Measurements from ENCODE around the gene POGLUT3. TPM values are rescaled to one million over a fixed set of nuclear protein-coding genes. Genes with fewer than 3 reads are reported as not detected.

The POGLUT3 gene
- total RNA-seq, 8 experiments from 2014 or later, result 1.6 to 26.1 (median 8.9) TPM

- WGBS, 10 experiments, result 65 to 100% (median 89%) methylated on average over 1 to 2 of the region's 2 CpGs
- H3K4me3 ChIP-seq, result no peak overlapping the region
- in situ Hi-C loops (cut with MboI; ENCODE audit: low pct_unique_long_range_greater_than_20kb in 2 of 9, low sequenced_read_pairs in 9 of 9, unreplicated experiment in 9 of 9), result no loop called here
- no peak for ATAC-seq (replicated peaks in 6 of 8)
- H3K27ac ChIP-seq, result no peak overlapping the region
- H3K4me1 ChIP-seq (replicated peaks in 1 of 2), result no peaks in the 10 kb centered on the region
Measured at GRCh38 chr11:108453207-108453835, 44.9 kb downstream of the POGLUT3 start.

Other genes starting within 250 kb of the POGLUT3 start
- gene C11orf65, start 30.9 kb downstream of the POGLUT3 start, total RNA-seq, result 1 to 10 TPM; 1.4 to 4.0 (median 2.9) TPM
- 10 to 100 TPM in 2 of 8 experiments, 1 to 10 TPM in 2, under 1 TPM in 4; 0.16 to 17.3 (median 0.77) TPM for gene EXPH5, start 95.4 kb upstream of the POGLUT3 start, total RNA-seq
- gene DDX10, start 166.7 kb upstream of the POGLUT3 start, total RNA-seq, result 10 to 100 TPM; 16.0 to 67.6 (median 21.6) TPM